ENCODE measurements around the gene CSTB.

CSTB gene

GRCh38 chr21:43809346-43809799 is 33.3 kb upstream of the CSTB start:
- H3K4me3 ChIP-seq (ENCODE audit: low read depth, low read length) = no peak overlapping the region
- TF ChIP-seq CTCF (IDR thresholded peaks at IDR 0.05; ENCODE audit: borderline replicate concordance, insufficient read depth, low read depth, low read length) = no peak

- TF ChIP-seq CTCF (IDR thresholded peaks at IDR 0.05; ENCODE audit: borderline replicate concordance, insufficient read depth, low read depth, low read length) = no peak
- no peak overlapping the region for H3K4me3 ChIP-seq (ENCODE audit: low read depth, low read length)
Observed at GRCh38 chr21:43808832-43809251, 32.7 kb upstream of the CSTB start.

- no peak for TF ChIP-seq CTCF (IDR thresholded peaks at IDR 0.05; ENCODE audit: borderline replicate concordance, insufficient read depth, low read depth, low read length)
- no peak overlapping the region for H3K4me3 ChIP-seq (ENCODE audit: low read depth, low read length)
Observed at GRCh38 chr21:43808367-43808766, 32.3 kb upstream of the CSTB start.

- no peak overlapping the region for H3K4me3 ChIP-seq (ENCODE audit: low read depth, low read length)
- no peak for TF ChIP-seq CTCF (IDR thresholded peaks at IDR 0.05; ENCODE audit: borderline replicate concordance, insufficient read depth, low read depth, low read length)
Observed at GRCh38 chr21:43806017-43806710, 30.1 kb upstream of the CSTB start.

DNA sequence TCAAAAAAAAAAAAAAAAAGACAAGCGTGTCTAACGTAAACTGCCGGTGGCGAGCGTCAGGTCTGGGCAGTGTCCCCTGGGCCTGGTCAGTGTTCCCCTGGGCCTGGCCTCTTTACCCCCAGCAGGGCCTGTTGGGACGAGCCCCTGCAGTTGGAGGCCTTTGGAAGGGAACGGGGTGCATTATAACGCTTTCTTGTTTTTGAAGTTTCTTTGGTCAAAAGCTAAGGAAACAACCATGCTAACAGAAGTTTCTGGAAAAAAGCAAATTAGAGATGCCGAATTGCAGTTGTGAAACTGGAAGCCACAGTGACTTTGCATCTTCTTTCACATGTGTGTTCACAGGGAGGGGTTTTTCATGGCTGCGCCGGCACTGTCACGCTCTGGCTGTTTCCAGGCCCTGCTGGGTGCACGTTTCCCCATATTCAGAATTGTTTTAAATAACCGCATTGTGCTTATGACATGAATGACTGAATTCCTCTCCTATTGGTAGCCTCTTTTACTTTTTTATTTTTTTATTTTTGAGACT is 29.2 kb upstream of the CSTB start:
- no peak for TF ChIP-seq CTCF (IDR thresholded peaks at IDR 0.05; ENCODE audit: borderline replicate concordance, insufficient read depth, low read depth, low read length)
- no peak overlapping the region for H3K4me3 ChIP-seq (ENCODE audit: low read depth, low read length)

DNA sequence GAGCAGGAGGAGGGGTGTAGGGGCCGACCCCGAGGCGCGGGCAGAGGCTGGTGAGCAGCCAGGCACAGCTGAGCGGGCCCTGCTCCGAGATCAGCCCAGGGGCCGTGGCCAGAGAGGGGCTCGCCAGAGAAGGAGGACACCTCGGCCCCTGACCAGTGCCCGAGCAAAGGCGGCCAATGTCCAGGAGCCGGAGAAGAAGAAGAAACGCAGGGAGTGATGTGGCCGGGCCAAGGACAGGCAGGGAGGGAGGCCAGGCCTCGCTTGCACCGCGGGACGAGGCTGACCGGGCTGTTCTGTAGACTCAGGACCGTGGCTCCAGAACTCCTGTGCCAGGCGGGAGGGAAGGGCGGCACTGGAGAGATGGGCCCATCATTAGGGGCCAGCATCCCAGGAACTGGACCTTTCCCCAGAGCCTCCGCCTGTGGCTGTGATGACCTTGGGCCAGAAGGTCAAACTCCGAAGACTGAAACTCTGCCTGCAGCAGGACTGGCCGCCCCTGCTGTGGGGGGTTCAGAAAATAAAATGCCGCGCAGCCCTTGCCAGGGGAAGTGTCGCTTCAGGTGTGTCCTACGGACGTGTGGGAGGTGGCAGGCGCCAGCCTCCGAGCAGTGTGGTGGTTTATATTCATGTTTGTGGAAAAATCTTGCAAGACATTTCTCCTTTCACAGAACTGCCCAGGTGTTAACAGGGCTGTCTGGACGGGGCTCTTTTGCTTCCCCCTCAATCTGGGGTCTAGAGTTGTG is 27.6 kb upstream of the CSTB start:
- no peak for TF ChIP-seq CTCF (IDR thresholded peaks at IDR 0.05; ENCODE audit: borderline replicate concordance, insufficient read depth, low read depth, low read length)
- H3K4me3 ChIP-seq (ENCODE audit: low read depth, low read length) = no peak overlapping the region
